Esophagus (tissue), 2 donors: ENCODE results near the gene CRAMP1. TPM values are rescaled to one million over a fixed set of nuclear protein-coding genes. Genes with fewer than 3 reads are reported as not detected.

Source experiments
- H3K27ac ChIP-seq, 2 donors: one replicate each; pipeline ENCODE4 v1.5.1; 2013; ENCODE audit warnings: low read depth in 2 of 2, mild to moderate bottlenecking in 2 of 2, inconsistent platforms in 1 of 2, low read length in 1 of 2, moderate library complexity in 1 of 2
- H3K27me3 ChIP-seq, 2 donors: one replicate each; pipeline ENCODE4 v1.6.1; 2013; ENCODE audit warnings: low read length in 2 of 2, control low read depth in 1 of 2, mild to moderate bottlenecking in 1 of 2; ENCODE audit not compliant: insufficient read depth in 2 of 2, control insufficient read depth in 1 of 2
- H3K36me3 ChIP-seq, 2 donors: one replicate each; pipeline ENCODE4 v1.6.1; 2013; ENCODE audit warnings: low read length in 1 of 2; ENCODE audit not compliant: control insufficient read depth in 2 of 2, insufficient read depth in 2 of 2
- H3K4me1 ChIP-seq, 2 donors: one replicate each; pipeline ENCODE4 v1.6.1; 2013; ENCODE audit warnings: low read length in 1 of 2; ENCODE audit not compliant: control insufficient read depth in 2 of 2, insufficient read depth in 2 of 2
- H3K4me3 ChIP-seq, 2 donors: one replicate each; pipeline ENCODE4 v1.5.1; 2013; ENCODE audit warnings: low read length in 2 of 2, mild to moderate bottlenecking in 2 of 2, low read depth in 1 of 2, moderate library complexity in 1 of 2
- H3K9me3 ChIP-seq, 2 donors: one replicate each; pipeline ENCODE4 v1.6.1; 2013; ENCODE audit warnings: mild to moderate bottlenecking in 2 of 2, low read depth in 1 of 2, low read length in 1 of 2, moderate library complexity in 1 of 2; ENCODE audit not compliant: control insufficient read depth in 2 of 2, insufficient read depth in 1 of 2
- WGBS, 2 donors: extraction: QIAGEN DNeasy Blood & Tissue Kit; methylation state at CpG; one replicate each; pipeline ENCODE4 v1.1.7; 2013; 5-methylcytosine and 5-hydroxymethylcytosine counted together
- polyA plus RNA-seq, 2 donors: library from polyadenylated mRNA; stranded (reverse); fragments of 200-250 nt; gene quantifications; one replicate each; pipeline ENCODE4 v1.2.3, GENCODE V29; 2013
- donor health status: healthy with polysubstance abuse.
- donor health status: Bipolar disorder and iron deficiency.

CRAMP1 gene
- polyA plus RNA-seq, 2 donors = 4.8 to 10.5 TPM

GRCh38 chr16:1639282-1639681 lies 27.1 kb downstream of the CRAMP1 start:
- Histone ChIP-seq H3K9me3 (no peaks in the 10 kb centered on the region), H3K27me3 (no peaks in the 10 kb centered on the region), H3K36me3 (peaks cover 39 to 66% of the 10 kb centered on the region in 2 donors), H3K4me3 (no peak overlapping the region), H3K4me1 (peaks cover 0 to 2% of the 10 kb centered on the region in 2 donors), H3K27ac (no peak overlapping the region)
- WGBS, 2 donors = 79 to 84% methylated on average over 2 of the region's 2 CpGs

GRCh38 chr16:1639860-1640259 lies 27.7 kb downstream of the CRAMP1 start:
- H3K36me3 ChIP-seq = peaks cover 40 to 63% of the 10 kb centered on the region in 2 donors
- no peak overlapping the region for H3K27ac ChIP-seq
- no peak overlapping the region for H3K4me3 ChIP-seq
- H3K4me1 ChIP-seq = peaks cover 0 to 2% of the 10 kb centered on the region in 2 donors
- no peaks in the 10 kb centered on the region for H3K9me3 ChIP-seq
- H3K27me3 ChIP-seq = no peaks in the 10 kb centered on the region
- 80 to 89% methylated on average over 11 of the region's 11 CpGs for WGBS, 2 donors

GRCh38 chr16:1640261-1640941 lies 28.2 kb downstream of the CRAMP1 start:
- Histone ChIP-seq H3K9me3 (no peaks in the 10 kb centered on the region), H3K36me3 (peaks cover 40 to 61% of the 10 kb centered on the region in 2 donors), H3K27me3 (no peaks in the 10 kb centered on the region), H3K4me1 (peaks cover under 1 to 2% of the 10 kb centered on the region in 2 donors), H3K27ac (no peak overlapping the region), H3K4me3 (no peak overlapping the region)
- 78 to 83% methylated on average over 20 of the region's 20 CpGs for WGBS, 2 donors

GRCh38 chr16:1641261-1641660 lies 29.1 kb downstream of the CRAMP1 start:
- Histone ChIP-seq H3K36me3 (peaks cover 40 to 63% of the 10 kb centered on the region in 2 donors), H3K27me3 (no peaks in the 10 kb centered on the region), H3K27ac (no peak overlapping the region), H3K9me3 (no peaks in the 10 kb centered on the region), H3K4me1 (peaks cover 2 to 6% of the 10 kb centered on the region in 2 donors), H3K4me3 (no peak overlapping the region)
- WGBS, 2 donors = 93 to 96% methylated on average over 12 of the region's 12 CpGs

- peaks cover 2 to 6% of the 10 kb centered on the region in 2 donors for H3K4me1 ChIP-seq
- H3K36me3 ChIP-seq = peaks cover 40 to 59% of the 10 kb centered on the region in 2 donors
- H3K4me3 ChIP-seq = no peak overlapping the region
- no peaks in the 10 kb centered on the region for H3K9me3 ChIP-seq
- H3K27ac ChIP-seq = no peak overlapping the region
- WGBS, 2 donors = 87 to 89% methylated on average over 5 of the region's 5 CpGs
- H3K27me3 ChIP-seq = no peaks in the 10 kb centered on the region
Observed at GRCh38 chr16:1642148-1642547, 30.0 kb downstream of the CRAMP1 start.

- no peak overlapping the region for H3K4me3 ChIP-seq
- WGBS, 2 donors = 94 to 96% methylated on average over 11 of the region's 11 CpGs
Observed at GRCh38 chr16:1642753-1643152, 30.6 kb downstream of the CRAMP1 start.

GRCh38 chr16:1643521-1643920 lies 31.4 kb downstream of the CRAMP1 start:
- Histone ChIP-seq H3K9me3 (no peaks in the 10 kb centered on the region), H3K4me1 (peaks cover 2 to 6% of the 10 kb centered on the region in 2 donors), H3K27ac (no peak overlapping the region), H3K27me3 (no peaks in the 10 kb centered on the region), H3K4me3 (no peak overlapping the region), H3K36me3 (peaks cover 33 to 47% of the 10 kb centered on the region in 2 donors)
- WGBS, 2 donors = 96 to 97% methylated on average over 12 of the region's 12 CpGs

More at GRCh38 chr16:1642753-1643152, 30.6 kb downstream of the CRAMP1 start:
- Histone ChIP-seq H3K36me3 (peaks cover 39 to 54% of the 10 kb centered on the region in 2 donors), H3K4me1 (peaks cover 2 to 6% of the 10 kb centered on the region in 2 donors), H3K27ac (no peak overlapping the region), H3K27me3 (no peaks in the 10 kb centered on the region), H3K9me3 (no peaks in the 10 kb centered on the region)

- no peak overlapping the region for H3K4me3 ChIP-seq
- 45 to 57% methylated on average over 13 of the region's 13 CpGs for WGBS, 2 donors
- H3K27ac ChIP-seq = peak overlapping the region in 1 of 2 donors; percentile 39
- H3K4me1 ChIP-seq = peaks cover 2 to 6% of the 10 kb centered on the region in 2 donors
- no peaks in the 10 kb centered on the region for H3K9me3 ChIP-seq
- no peaks in the 10 kb centered on the region for H3K27me3 ChIP-seq
- peaks cover 20 to 35% of the 10 kb centered on the region in 2 donors for H3K36me3 ChIP-seq
Observed at GRCh38 chr16:1645914-1646525, 33.9 kb downstream of the CRAMP1 start.

GRCh38 chr16:1647856-1648255 lies 35.7 kb downstream of the CRAMP1 start:
- Histone ChIP-seq H3K4me3 (no peak overlapping the region), H3K9me3 (no peaks in the 10 kb centered on the region), H3K4me1 (peaks cover 2 to 6% of the 10 kb centered on the region in 2 donors), H3K27ac (no peak overlapping the region), H3K27me3 (no peaks in the 10 kb centered on the region), H3K36me3 (peaks cover 10 to 27% of the 10 kb centered on the region in 2 donors)
- 89 to 90% methylated on average over 13 of the region's 13 CpGs for WGBS, 2 donors
